ENCODE results near the gene PATJ.

DNA sequence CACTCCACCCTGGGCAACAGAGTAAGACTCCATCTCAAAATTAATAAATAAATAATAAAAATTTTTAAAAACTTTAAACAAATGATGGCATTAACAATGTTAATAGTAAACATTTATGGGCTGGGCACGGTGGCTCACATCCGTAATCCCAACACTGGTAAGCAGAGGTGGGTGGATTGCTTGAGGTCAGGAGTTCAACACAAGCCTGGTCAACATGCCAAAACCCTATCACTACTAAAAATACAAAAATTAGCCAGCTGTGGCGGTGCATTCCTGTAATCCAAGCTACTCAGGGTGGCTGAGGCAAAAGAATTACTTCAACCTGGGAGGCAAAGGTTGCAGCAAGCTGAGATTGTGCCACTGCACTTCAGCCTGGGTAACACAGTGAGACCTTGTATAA is 443.4 kb downstream of the PATJ start:
- TF ChIP-seq, protein P1, sequence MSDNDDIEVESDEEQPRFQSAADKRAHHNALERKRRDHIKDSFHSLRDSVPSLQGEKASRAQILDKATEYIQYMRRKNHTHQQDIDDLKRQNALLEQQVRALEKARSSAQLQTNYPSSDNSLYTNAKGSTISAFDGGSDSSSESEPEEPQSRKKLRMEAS (IDR thresholded peaks at IDR 0.05; ENCODE audit: low read depth): no peak
- TF ChIP-seq, protein P2, sequence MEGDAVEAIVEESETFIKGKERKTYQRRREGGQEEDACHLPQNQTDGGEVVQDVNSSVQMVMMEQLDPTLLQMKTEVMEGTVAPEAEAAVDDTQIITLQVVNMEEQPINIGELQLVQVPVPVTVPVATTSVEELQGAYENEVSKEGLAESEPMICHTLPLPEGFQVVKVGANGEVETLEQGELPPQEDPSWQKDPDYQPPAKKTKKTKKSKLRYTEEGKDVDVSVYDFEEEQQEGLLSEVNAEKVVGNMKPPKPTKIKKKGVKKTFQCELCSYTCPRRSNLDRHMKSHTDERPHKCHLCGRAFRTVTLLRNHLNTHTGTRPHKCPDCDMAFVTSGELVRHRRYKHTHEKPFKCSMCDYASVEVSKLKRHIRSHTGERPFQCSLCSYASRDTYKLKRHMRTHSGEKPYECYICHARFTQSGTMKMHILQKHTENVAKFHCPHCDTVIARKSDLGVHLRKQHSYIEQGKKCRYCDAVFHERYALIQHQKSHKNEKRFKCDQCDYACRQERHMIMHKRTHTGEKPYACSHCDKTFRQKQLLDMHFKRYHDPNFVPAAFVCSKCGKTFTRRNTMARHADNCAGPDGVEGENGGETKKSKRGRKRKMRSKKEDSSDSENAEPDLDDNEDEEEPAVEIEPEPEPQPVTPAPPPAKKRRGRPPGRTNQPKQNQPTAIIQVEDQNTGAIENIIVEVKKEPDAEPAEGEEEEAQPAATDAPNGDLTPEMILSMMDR (IDR thresholded peaks at IDR 0.05): no peak
- no peak for TF ChIP-seq GABPA (IDR thresholded peaks at IDR 0.05; ENCODE audit: low read depth)
- TF ChIP-seq, protein P3, sequence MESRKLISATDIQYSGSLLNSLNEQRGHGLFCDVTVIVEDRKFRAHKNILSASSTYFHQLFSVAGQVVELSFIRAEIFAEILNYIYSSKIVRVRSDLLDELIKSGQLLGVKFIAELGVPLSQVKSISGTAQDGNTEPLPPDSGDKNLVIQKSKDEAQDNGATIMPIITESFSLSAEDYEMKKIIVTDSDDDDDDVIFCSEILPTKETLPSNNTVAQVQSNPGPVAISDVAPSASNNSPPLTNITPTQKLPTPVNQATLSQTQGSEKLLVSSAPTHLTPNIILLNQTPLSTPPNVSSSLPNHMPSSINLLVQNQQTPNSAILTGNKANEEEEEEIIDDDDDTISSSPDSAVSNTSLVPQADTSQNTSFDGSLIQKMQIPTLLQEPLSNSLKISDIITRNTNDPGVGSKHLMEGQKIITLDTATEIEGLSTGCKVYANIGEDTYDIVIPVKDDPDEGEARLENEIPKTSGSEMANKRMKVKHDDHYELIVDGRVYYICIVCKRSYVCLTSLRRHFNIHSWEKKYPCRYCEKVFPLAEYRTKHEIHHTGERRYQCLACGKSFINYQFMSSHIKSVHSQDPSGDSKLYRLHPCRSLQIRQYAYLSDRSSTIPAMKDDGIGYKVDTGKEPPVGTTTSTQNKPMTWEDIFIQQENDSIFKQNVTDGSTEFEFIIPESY (IDR thresholded peaks at IDR 0.05; ENCODE audit: borderline replicate concordance, low read depth): no peak

Measured in SK-N-SH (cell line).